Thyroid gland (tissue), 4 donors: ENCODE measurements around the gene DST.

Source experiments
- CTCF ChIP-seq, 6 experiments: fragments of 200-600 bp in 3 of 6; fragments of 450-650 bp in 3 of 6; sonication (generic) in 3 of 6; IDR thresholded peaks; one replicate each; pipeline ENCODE4 v1.5.1; 2016 to 2019; ENCODE audit warnings: antibody characterized with exemption in 6 of 6, mild to moderate bottlenecking in 2 of 6, inconsistent platforms in 1 of 6, moderate library complexity in 1 of 6
- POLR2A ChIP-seq, 2 donors: fragments of 450-650 bp; IDR thresholded peaks; one replicate each; pipeline ENCODE4 v1.6.1; 2017; ENCODE audit warnings: antibody characterized with exemption in 2 of 2, mild to moderate bottlenecking in 2 of 2, moderate library complexity in 1 of 2

DNA sequence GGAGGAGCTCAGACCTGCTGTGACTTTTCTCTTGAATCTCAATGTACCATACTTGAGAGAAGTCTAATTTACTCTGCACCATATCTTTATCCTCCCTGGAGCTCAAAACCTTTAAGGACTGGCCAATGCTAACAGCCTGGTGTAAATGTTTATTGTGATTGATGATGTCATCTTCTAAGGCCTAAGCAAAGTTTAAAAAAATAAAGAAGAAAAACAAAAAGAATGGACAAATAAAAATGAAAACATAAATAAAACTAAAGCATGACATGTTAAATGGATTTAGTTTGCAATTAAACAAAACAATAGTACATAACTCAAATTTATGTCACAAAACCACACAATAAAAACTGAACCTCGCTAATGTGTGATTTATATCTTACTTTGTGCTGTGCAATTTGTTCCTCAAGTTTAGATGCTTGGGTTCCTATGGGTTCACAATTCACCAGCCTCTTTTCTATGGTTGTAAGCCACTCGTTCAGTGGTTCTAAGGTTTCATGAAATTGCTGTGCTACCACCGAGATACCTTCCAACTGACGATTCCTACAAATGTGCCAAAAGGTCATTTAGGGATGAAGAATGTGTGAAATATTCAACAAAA, 113.0 kb downstream of the DST start:
- no peak for TF ChIP-seq CTCF (IDR thresholded peaks at IDR 0.05)
- TF ChIP-seq POLR2A (IDR thresholded peaks at IDR 0.05), result no peak
